ENCODE results near the gene CLCN6. TPM values are rescaled to one million over a fixed set of nuclear protein-coding genes. Genes with fewer than 3 reads are reported as not detected.

The CLCN6 gene
- total RNA-seq, 1 experiment from 2014 or later: 6.1 TPM

DNA sequence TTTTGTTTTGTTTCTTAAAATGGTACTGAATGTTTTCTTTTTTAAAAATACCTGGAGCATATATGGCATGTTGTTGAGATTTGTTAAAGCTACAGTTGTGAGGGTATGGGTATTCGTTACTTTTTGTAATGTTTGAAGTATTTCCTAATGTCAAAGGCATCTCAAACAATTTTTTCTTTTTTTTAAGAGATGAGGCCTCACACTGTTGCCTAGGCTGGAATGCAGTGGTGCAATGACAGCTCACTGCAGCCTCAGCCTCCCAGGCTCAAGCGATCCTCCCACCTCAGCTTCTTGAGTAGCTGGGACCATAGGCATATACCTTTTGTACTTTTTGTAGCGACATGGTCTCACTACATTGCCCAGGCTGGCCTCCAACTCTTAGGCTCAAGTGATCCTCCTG, 16.1 kb downstream of the CLCN6 start:
- H2AFZ ChIP-seq (ENCODE audit: low read length): no peak overlapping the region
- H3K9ac ChIP-seq (ENCODE audit: low read length): no peak overlapping the region
- TF ChIP-seq EZH2phosphoT487 (IDR thresholded peaks at IDR 0.05; ENCODE audit: borderline replicate concordance, low read length) (no peak), EZH2 (IDR thresholded peaks at IDR 0.05; ENCODE audit: low read length, unreplicated experiment) (no peak)
- TF ChIP-seq, protein P1, sequence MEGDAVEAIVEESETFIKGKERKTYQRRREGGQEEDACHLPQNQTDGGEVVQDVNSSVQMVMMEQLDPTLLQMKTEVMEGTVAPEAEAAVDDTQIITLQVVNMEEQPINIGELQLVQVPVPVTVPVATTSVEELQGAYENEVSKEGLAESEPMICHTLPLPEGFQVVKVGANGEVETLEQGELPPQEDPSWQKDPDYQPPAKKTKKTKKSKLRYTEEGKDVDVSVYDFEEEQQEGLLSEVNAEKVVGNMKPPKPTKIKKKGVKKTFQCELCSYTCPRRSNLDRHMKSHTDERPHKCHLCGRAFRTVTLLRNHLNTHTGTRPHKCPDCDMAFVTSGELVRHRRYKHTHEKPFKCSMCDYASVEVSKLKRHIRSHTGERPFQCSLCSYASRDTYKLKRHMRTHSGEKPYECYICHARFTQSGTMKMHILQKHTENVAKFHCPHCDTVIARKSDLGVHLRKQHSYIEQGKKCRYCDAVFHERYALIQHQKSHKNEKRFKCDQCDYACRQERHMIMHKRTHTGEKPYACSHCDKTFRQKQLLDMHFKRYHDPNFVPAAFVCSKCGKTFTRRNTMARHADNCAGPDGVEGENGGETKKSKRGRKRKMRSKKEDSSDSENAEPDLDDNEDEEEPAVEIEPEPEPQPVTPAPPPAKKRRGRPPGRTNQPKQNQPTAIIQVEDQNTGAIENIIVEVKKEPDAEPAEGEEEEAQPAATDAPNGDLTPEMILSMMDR (conservative IDR thresholded peaks at IDR 0.05; ENCODE audit: low read depth, low read length): no peak
- intact Hi-C loops (cut with micrococcal nuclease): no loop called here
- H3K9me3 ChIP-seq (ENCODE audit: low read length): no peaks in the 10 kb centered on the region
- H3K36me3 ChIP-seq (ENCODE audit: low read depth, low read length): peaks cover 19% of the 10 kb centered on the region; the same call in 1 of the 2 replicates
- H3F3A ChIP-seq (ENCODE audit: low read length, unreplicated experiment): no peaks in the 10 kb centered on the region
- ATAC-seq (no peak), DNase-seq (no peak)
- BruUV-seq (replicated peaks): no TSS peak
- ChIA-PET POLR2A (ENCODE audit: unreplicated experiment) (interaction anchor here (0.6 to 0.7 kb wide), 2 partner anchors 24 to 86 kb away, joined by 3 read pairs; no protein-coding TSS in a partner anchor), CTCF (interaction anchor here (0.7 kb wide), 1 partner anchor 16 kb away, joined by 7 read pairs; no protein-coding TSS in a partner anchor)
- H3K9me2 ChIP-seq (replicated peaks; ENCODE audit: low read length): no peaks in the 10 kb centered on the region
- H3K27me3 ChIP-seq (ENCODE audit: low read length): no peaks in the 10 kb centered on the region
- no peak overlapping the region for H3K4me3 ChIP-seq (ENCODE audit: low read length)
- H4K20me1 ChIP-seq (ENCODE audit: low read length): no peaks in the 10 kb centered on the region
- peaks cover 15% of the 10 kb centered on the region for H3K4me1 ChIP-seq (ENCODE audit: insufficient read depth, low read length)
- peak overlapping the region; percentile 2; the same call in 1 of the 2 replicates for H3K27ac ChIP-seq (ENCODE audit: low read length)
- H3K4me2 ChIP-seq (ENCODE audit: low read length): peak overlapping the region; percentile 32
- no peaks in the 10 kb centered on the region for H3K79me2 ChIP-seq (ENCODE audit: low read length)

DNA sequence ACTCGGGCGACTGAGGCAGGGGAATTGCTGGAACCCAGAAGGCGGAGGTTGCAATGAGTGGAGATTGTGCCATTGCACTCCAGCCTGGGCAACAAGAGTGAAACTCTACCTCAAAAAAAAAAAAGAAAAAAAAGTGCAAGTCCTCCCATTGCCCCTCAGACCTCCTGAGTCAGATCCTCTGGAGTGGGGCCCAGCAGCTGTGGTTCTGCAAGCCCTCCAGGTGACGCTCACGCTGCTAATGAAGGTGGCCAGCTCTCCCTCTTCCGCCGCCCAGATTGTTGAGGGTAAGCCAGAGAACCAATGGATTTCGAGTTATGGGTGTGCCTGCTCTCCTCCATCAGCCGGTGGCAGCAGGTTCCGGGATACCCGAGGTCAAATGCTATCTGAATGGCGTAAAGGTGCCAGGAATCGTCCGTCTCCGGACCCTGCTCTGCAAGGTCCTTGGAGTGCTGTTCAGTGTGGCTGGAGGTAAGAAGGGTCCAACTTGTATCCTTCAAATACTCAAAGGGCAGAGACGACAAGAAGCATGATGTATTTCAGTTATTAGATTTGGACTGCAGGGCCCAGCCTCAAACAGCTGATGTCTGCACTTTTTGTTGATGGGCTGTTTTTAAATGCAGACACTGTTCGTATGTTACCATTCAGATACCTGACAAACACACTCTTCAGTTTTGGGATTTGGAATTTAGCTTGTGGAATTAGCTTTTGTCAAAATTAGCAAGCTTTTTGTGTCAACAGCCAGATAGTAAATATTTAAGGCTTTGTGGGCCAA, 17.6 kb downstream of the CLCN6 start:
- no peaks in the 10 kb centered on the region for H3F3A ChIP-seq (ENCODE audit: low read length, unreplicated experiment)
- CTCF ChIA-PET: no interaction called here
- POLR2A ChIA-PET (ENCODE audit: unreplicated experiment): no interaction called here
- H3K4me1 ChIP-seq (ENCODE audit: insufficient read depth, low read length): peaks cover 15% of the 10 kb centered on the region
- no peak overlapping the region for H3K4me2 ChIP-seq (ENCODE audit: low read length)
- no peak overlapping the region for H3K4me3 ChIP-seq (ENCODE audit: low read length)
- no TSS peak for BruUV-seq (replicated peaks)
- TF ChIP-seq EZH2phosphoT487 (IDR thresholded peaks at IDR 0.05; ENCODE audit: borderline replicate concordance, low read length): no peak
- no peak for TF ChIP-seq EZH2 (IDR thresholded peaks at IDR 0.05; ENCODE audit: low read length, unreplicated experiment)
- TF ChIP-seq, protein P1 (conservative IDR thresholded peaks at IDR 0.05; ENCODE audit: low read depth, low read length): no peak
- ATAC-seq: no peak
- no peaks in the 10 kb centered on the region for H3K9me2 ChIP-seq (replicated peaks; ENCODE audit: low read length)
- H3K9ac ChIP-seq (ENCODE audit: low read length): no peak overlapping the region
- no peaks in the 10 kb centered on the region for H3K79me2 ChIP-seq (ENCODE audit: low read length)
- no peaks in the 10 kb centered on the region for H3K27me3 ChIP-seq (ENCODE audit: low read length)
- no peaks in the 10 kb centered on the region for H3K9me3 ChIP-seq (ENCODE audit: low read length)
- intact Hi-C loops (cut with micrococcal nuclease): no loop called here
- H4K20me1 ChIP-seq (ENCODE audit: low read length): no peaks in the 10 kb centered on the region
- no peak overlapping the region for H2AFZ ChIP-seq (ENCODE audit: low read length)
- DNase-seq: no peak
- H3K27ac ChIP-seq (ENCODE audit: low read length): no peak overlapping the region
- H3K36me3 ChIP-seq (ENCODE audit: low read depth, low read length): peaks cover 17% of the 10 kb centered on the region; the same call in 1 of the 2 replicates

DNA sequence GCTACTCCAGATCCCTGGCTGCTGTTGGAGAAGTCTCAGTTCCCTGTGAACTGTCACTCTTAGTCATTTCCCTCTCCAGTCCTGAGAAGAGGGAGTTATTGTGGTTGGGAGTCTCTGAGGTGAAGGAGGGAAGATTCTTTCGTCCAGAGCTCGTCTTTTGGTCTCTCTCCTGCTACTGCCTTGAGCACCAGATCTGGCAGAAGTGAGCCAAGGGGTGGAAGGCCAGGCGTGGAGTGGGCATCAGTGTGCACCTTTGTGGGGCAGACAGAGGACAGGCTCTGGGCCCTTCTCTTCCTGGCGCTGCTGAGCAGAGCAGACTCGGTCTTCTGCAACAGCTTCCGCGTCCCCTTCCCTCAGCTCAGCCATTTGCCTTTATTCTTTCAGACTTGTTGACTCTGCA, 19.1 kb downstream of the CLCN6 start:
- H3K27me3 ChIP-seq (ENCODE audit: low read length): no peaks in the 10 kb centered on the region
- no TSS peak for BruUV-seq (replicated peaks)
- H3K79me2 ChIP-seq (ENCODE audit: low read length): no peaks in the 10 kb centered on the region
- H3K9me2 ChIP-seq (replicated peaks; ENCODE audit: low read length): no peaks in the 10 kb centered on the region
- H2AFZ ChIP-seq (ENCODE audit: low read length): no peak overlapping the region
- no peak overlapping the region for H3K4me2 ChIP-seq (ENCODE audit: low read length)
- no peak overlapping the region for H3K27ac ChIP-seq (ENCODE audit: low read length)
- no peak overlapping the region for H3K4me3 ChIP-seq (ENCODE audit: low read length)
- no peaks in the 10 kb centered on the region for H4K20me1 ChIP-seq (ENCODE audit: low read length)
- H3K4me1 ChIP-seq (ENCODE audit: insufficient read depth, low read length): peaks cover 15% of the 10 kb centered on the region
- CTCF ChIA-PET: no interaction called here
- no peak for DNase-seq
- TF ChIP-seq, protein P1 (conservative IDR thresholded peaks at IDR 0.05; ENCODE audit: low read depth, low read length): no peak
- TF ChIP-seq EZH2phosphoT487 (IDR thresholded peaks at IDR 0.05; ENCODE audit: borderline replicate concordance, low read length) (no peak), EZH2 (IDR thresholded peaks at IDR 0.05; ENCODE audit: low read length, unreplicated experiment) (no peak)
- intact Hi-C loops (cut with micrococcal nuclease): no loop called here
- ATAC-seq: no peak
- H3K36me3 ChIP-seq (ENCODE audit: low read depth, low read length): peaks cover 22% of the 10 kb centered on the region
- no peaks in the 10 kb centered on the region for H3K9me3 ChIP-seq (ENCODE audit: low read length)
- H3F3A ChIP-seq (ENCODE audit: low read length, unreplicated experiment): no peaks in the 10 kb centered on the region
- POLR2A ChIA-PET (ENCODE audit: unreplicated experiment): interaction anchor here (0.6 kb wide), 1 partner anchor 19 kb away, joined by 5 read pairs; the partner anchor contains the start of gene CLCN6
- H3K9ac ChIP-seq (ENCODE audit: low read length): no peak overlapping the region

Data from PC-3 (cell line).